Naive B cell (primary cell): ENCODE results near the gene TGM1. TPM values are rescaled to one million over a fixed set of nuclear protein-coding genes. Genes with fewer than 3 reads are reported as not detected.
"Not testable (repeated sequence)": the region's sequence is repeated elsewhere in the genome, so short reads cannot be mapped to it uniquely, and the experiment has no call there.

Source experiments
- ATAC-seq, 2 donors: fragments of 150-1000 bp; cut with Tn5 transposase; 2 replicates each; pipeline ENCODE4 v1.10.0; 2021; ENCODE audit warnings: low read depth in 2 of 2, mild to moderate bottlenecking in 2 of 2, moderate library complexity in 2 of 2
- DNase-seq: peaks from one replicate; pipeline ENCODE4 v3.0.0; 2022
- H3K27ac Mint-ChIP-seq, 6 donors: one replicate each; pipeline ENCODE4 v1.8.0; 2020 to 2022; ENCODE audit warnings: mild to moderate bottlenecking in 6 of 6, mixed read lengths in 6 of 6, moderate library complexity in 5 of 6, inconsistent platforms in 2 of 6
- H3K27me3 Mint-ChIP-seq, 3 donors: one replicate each; pipeline ENCODE4 v1.8.0; 2021 to 2022; ENCODE audit warnings: mixed read lengths in 3 of 3, mild to moderate bottlenecking in 1 of 3
- H3K36me3 Mint-ChIP-seq, 2 donors: one replicate each; pipeline ENCODE4 v1.8.0; 2020 to 2022; ENCODE audit warnings: mixed read lengths in 2 of 2, inconsistent platforms in 1 of 2, mild to moderate bottlenecking in 1 of 2
- H3K4me1 Mint-ChIP-seq, 3 donors: one replicate each; pipeline ENCODE4 v1.8.0; 2020 to 2022; ENCODE audit warnings: mixed read lengths in 3 of 3, inconsistent platforms in 1 of 3, mild to moderate bottlenecking in 1 of 3, moderate library complexity in 1 of 3
- H3K4me3 Mint-ChIP-seq, 8 donors: one replicate each; pipeline ENCODE4 v1.8.0; 2020 to 2022; ENCODE audit warnings: mild to moderate bottlenecking in 8 of 8, mixed read lengths in 8 of 8, moderate library complexity in 8 of 8, inconsistent platforms in 2 of 8
- H3K9me3 Mint-ChIP-seq, 7 donors: one replicate each; pipeline ENCODE4 v1.8.0; 2020 to 2022; ENCODE audit warnings: mixed read lengths in 7 of 7, mild to moderate bottlenecking in 5 of 7, inconsistent platforms in 2 of 7, moderate library complexity in 1 of 7
- polyA plus RNA-seq, 6 donors: library from polyadenylated mRNA; unstranded; fragments of 300-500 nt; fragmentation: Illumina TruSeq; gene quantifications; one replicate each; pipeline ENCODE4 v1.2.3, GENCODE V29; 2021; ENCODE audit warnings: low read depth in 6 of 6

The TGM1 gene
- polyA plus RNA-seq, 6 donors from 2014 or later, result not detected

- Mint-ChIP-seq H3K27me3 (no peaks in the 10 kb centered on the region), H3K36me3 (no peaks in the 10 kb centered on the region), H3K27ac (peak overlapping the region in 1 of 6 donors; percentile 60), H3K4me1 (peaks cover 14 to 24% (median 14%) of the 10 kb centered on the region in 3 donors), H3K9me3 (no peaks in the 10 kb centered on the region), H3K4me3 (no peak overlapping the region)
- DNase-seq (no peak), ATAC-seq (no peak)
These were observed 38.3 kb downstream of the TGM1 start for GRCh38 chr14:24224618-24225071.

- H3K27me3 Mint-ChIP-seq, H3K4me3 Mint-ChIP-seq, H3K27ac Mint-ChIP-seq, H3K36me3 Mint-ChIP-seq, DNase-seq, H3K9me3 Mint-ChIP-seq, ATAC-seq: not testable (repeated sequence)
- H3K4me1 Mint-ChIP-seq, result peaks cover 11 to 24% (median 14%) of the 10 kb centered on the region in 3 donors
These were observed 40.0 kb downstream of the TGM1 start for GRCh38 chr14:24222987-24223386.

GRCh38 chr14:24219521-24219920 is 43.5 kb downstream of the TGM1 start:
- peak overlapping the region in 2 of 6 donors; percentile 44 to 62 for H3K27ac Mint-ChIP-seq
- DNase-seq, result no peak
- H3K4me1 Mint-ChIP-seq, result peaks cover 17 to 21% (median 18%) of the 10 kb centered on the region in 3 donors
- H3K4me3 Mint-ChIP-seq, result no peak overlapping the region
- no peaks in the 10 kb centered on the region for H3K27me3 Mint-ChIP-seq
- no peaks in the 10 kb centered on the region for H3K36me3 Mint-ChIP-seq
- no peaks in the 10 kb centered on the region for H3K9me3 Mint-ChIP-seq
- ATAC-seq, result no peak

GRCh38 chr14:24219080-24219479 is 43.9 kb downstream of the TGM1 start:
- Mint-ChIP-seq H3K27me3 (no peaks in the 10 kb centered on the region), H3K4me3 (no peak overlapping the region)

DNA sequence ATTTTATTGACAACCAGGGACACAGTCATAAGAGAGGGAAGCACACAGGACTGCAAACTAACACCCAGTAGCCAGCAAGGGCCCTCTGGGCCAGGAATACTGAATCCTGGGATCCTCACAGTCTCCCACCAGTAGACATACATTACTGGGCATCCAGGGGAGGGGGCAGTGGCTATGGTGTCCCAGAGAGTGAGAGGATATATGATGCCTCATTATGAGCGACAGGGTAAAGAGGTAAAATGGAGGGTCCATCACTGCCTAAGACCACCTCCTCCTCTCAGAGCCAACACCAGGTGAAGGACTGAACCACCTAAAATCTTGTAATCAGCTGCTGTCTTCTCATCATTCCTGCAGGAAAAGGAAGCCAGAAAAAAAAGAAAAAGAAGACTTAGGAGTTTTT is 46.1 kb downstream of the TGM1 start:
- not testable (repeated sequence) for H3K36me3 Mint-ChIP-seq, H3K4me3 Mint-ChIP-seq, H3K27me3 Mint-ChIP-seq, DNase-seq, H3K9me3 Mint-ChIP-seq, ATAC-seq
- peak overlapping the region in 3 of 6 donors; percentile 18 to 63 (median 62) for H3K27ac Mint-ChIP-seq
- H3K4me1 Mint-ChIP-seq, result peaks cover 30 to 47% (median 35%) of the 10 kb centered on the region in 3 donors

More at GRCh38 chr14:24219080-24219479, 43.9 kb downstream of the TGM1 start:
- Mint-ChIP-seq H3K27ac (peak overlapping the region in 1 of 6 donors; percentile 44), H3K36me3 (no peaks in the 10 kb centered on the region), H3K4me1 (peaks cover 20 to 26% (median 20%) of the 10 kb centered on the region in 3 donors), H3K9me3 (no peaks in the 10 kb centered on the region)
- DNase-seq (no peak), ATAC-seq (no peak)

GRCh38 chr14:24216345-24216699 is 46.7 kb downstream of the TGM1 start:
- Mint-ChIP-seq H3K4me3 (peak overlapping the region in 7 of 8 donors; percentile 91 to 97 (median 93)), H3K27ac (peak overlapping the region; percentile 79 to 99 (median 98)), H3K36me3 (peaks cover 0 to 6% of the 10 kb centered on the region in 2 donors), H3K4me1 (peaks cover 35 to 53% (median 41%) of the 10 kb centered on the region in 3 donors), H3K9me3 (no peaks in the 10 kb centered on the region), H3K27me3 (no peaks in the 10 kb centered on the region)
- no peak for DNase-seq
- no peak for ATAC-seq

- peak; percentile 85 for DNase-seq
These were observed 47.3 kb downstream of the TGM1 start, which contains the start of gene MDP1 for GRCh38 chr14:24215495-24216344. MDP1 (minus strand) TSS chr14:24216066; CDS start chr14:24215955, 111 bp downstream.

GRCh38 chr14:24213866-24214662 is 48.9 kb downstream of the TGM1 start:
- Mint-ChIP-seq H3K4me3 (peak overlapping the region; percentile 74 to 99 (median 94)), H3K27me3 (no peaks in the 10 kb centered on the region), H3K27ac (peak overlapping the region; percentile 97 to 100 (median 99)), H3K36me3 (peaks cover 10 to 17% of the 10 kb centered on the region in 2 donors), H3K9me3 (no peaks in the 10 kb centered on the region), H3K4me1 (peaks cover 38 to 71% (median 53%) of the 10 kb centered on the region in 3 donors)
- DNase-seq, result no peak
- ATAC-seq, result no peak

More at GRCh38 chr14:24215495-24216344, 47.3 kb downstream of the TGM1 start, which contains the start of gene MDP1:
- Mint-ChIP-seq H3K27ac (peak within 1 kb of the TSS; percentile 79 to 99 (median 98)), H3K36me3 (peaks cover 0 to 10% of the 10 kb centered on the region in 2 donors), H3K9me3 (no peaks in the 10 kb centered on the region), H3K4me1 (peaks cover 37 to 59% (median 43%) of the 10 kb centered on the region in 3 donors), H3K4me3 (peak within 1 kb of the TSS; percentile 91 to 97 (median 94)), H3K27me3 (no peaks in the 10 kb centered on the region)
- peak; percentile 71 to 72 for ATAC-seq

- no peaks in the 10 kb centered on the region for H3K27me3 Mint-ChIP-seq
- peaks cover 38 to 71% (median 53%) of the 10 kb centered on the region in 3 donors for H3K4me1 Mint-ChIP-seq
- H3K4me3 Mint-ChIP-seq, result peak within 1 kb of the TSS; percentile 91 to 99 (median 96)
- peak; percentile 76 to 77 for ATAC-seq
- H3K9me3 Mint-ChIP-seq, result no peaks in the 10 kb centered on the region
- DNase-seq, result peak; percentile 95
- H3K36me3 Mint-ChIP-seq, result peaks cover 10 to 17% of the 10 kb centered on the region in 2 donors
- peak within 1 kb of the TSS; percentile 97 to 100 (median 99) for H3K27ac Mint-ChIP-seq
These were observed 49.8 kb downstream of the TGM1 start, which contains the start of gene CHMP4A for GRCh38 chr14:24212924-24213865. CHMP4A (minus strand) TSS chr14:24213488; CDS start chr14:24213439, 49 bp downstream.

DNA sequence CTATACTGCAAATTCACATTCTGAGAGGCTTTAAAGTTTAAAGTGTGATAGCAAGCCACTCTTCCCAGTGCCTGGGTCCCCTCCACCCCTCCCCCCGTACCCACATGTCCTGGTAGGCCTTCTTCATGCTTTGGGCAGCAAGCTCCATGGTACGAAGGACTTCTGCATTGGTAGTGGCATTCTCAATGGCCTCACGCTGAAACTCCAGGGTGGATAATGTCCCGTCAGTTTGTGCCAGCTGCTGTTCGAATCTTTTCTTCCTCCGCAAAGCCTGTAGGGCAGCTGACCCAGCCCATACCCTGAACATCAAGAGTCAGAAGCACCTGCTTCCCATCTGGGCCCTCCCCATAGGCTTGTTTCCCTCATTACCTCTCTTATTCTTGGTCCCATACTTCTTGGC is 51.7 kb downstream of the TGM1 start:
- no peak for ATAC-seq
- peaks cover 53 to 83% (median 62%) of the 10 kb centered on the region in 3 donors for H3K4me1 Mint-ChIP-seq
- peaks cover 22 to 27% of the 10 kb centered on the region in 2 donors for H3K36me3 Mint-ChIP-seq

GRCh38 chr14:24207625-24208024 is 55.4 kb downstream of the TGM1 start:
- Mint-ChIP-seq H3K9me3 (peaks cover 0 to 2% (median 0%) of the 10 kb centered on the region in 7 donors), H3K27me3 (no peaks in the 10 kb centered on the region), H3K27ac (peak overlapping the region in 4 of 6 donors; percentile 12 to 73 (median 46)), H3K36me3 (peaks cover 35 to 45% of the 10 kb centered on the region in 2 donors), H3K4me1 (peaks cover 46 to 61% (median 52%) of the 10 kb centered on the region in 3 donors), H3K4me3 (peak overlapping the region in 1 of 8 donors; percentile 61)
- no peak for DNase-seq
- peak in 1 of 2 donors; percentile 27 for ATAC-seq

More for the DNA sequence above, 51.7 kb downstream of the TGM1 start:
- Mint-ChIP-seq H3K4me3 (peak overlapping the region in 4 of 8 donors; percentile 47 to 98 (median 93)), H3K9me3 (no peaks in the 10 kb centered on the region), H3K27me3 (no peaks in the 10 kb centered on the region), H3K27ac (peak overlapping the region in 5 of 6 donors; percentile 54 to 99 (median 98))
- DNase-seq, result no peak

DNA sequence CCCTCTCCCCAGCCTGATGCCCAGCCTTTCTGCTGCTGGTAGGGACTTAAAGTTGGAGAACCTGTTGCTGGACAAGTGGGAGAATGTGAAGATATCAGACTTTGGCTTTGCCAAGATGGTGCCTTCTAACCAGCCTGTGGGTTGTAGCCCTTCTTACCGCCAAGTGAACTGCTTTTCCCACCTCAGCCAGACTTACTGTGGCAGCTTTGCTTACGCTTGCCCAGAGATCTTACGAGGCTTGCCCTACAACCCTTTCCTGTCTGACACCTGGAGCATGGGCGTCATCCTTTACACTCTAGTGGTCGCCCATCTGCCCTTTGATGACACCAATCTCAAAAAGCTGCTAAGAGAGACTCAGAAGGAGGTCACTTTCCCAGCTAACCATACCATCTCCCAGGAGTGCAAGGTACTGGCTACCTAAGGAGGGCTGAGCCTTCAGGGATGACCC is 55.8 kb downstream of the TGM1 start:
- H3K36me3 Mint-ChIP-seq, result peaks cover 37 to 47% of the 10 kb centered on the region in 2 donors
- peak overlapping the region in 5 of 8 donors; percentile 13 to 61 (median 34) for H3K4me3 Mint-ChIP-seq

More for the DNA sequence above, 55.8 kb downstream of the TGM1 start:
- H3K27ac Mint-ChIP-seq, result peak overlapping the region; percentile 71 to 96 (median 88)
- H3K4me1 Mint-ChIP-seq, result peaks cover 46 to 56% (median 47%) of the 10 kb centered on the region in 3 donors
- peak; percentile 33 for DNase-seq
- ATAC-seq, result peak; percentile 78 to 84
- H3K9me3 Mint-ChIP-seq, result peaks cover 0 to 2% (median 0%) of the 10 kb centered on the region in 7 donors
- H3K27me3 Mint-ChIP-seq, result no peaks in the 10 kb centered on the region
